Skin of body (tissue), 2 donors: ENCODE data around the gene PLPP4. TPM values are rescaled to one million over a fixed set of nuclear protein-coding genes. Genes with fewer than 3 reads are reported as not detected.

ENCODE experiments used
- DNase-seq: peaks from one replicate; lab custom pipeline; 2025; lab: John Stamatoyannopoulos, UW
- total RNA-seq: library from RNA; depleted of rRNA; stranded (reverse); fragments of >200 nt; gene quantifications from one replicate; pipeline ENCODE4 v1.2.3, GENCODE V29; 2014

Gene PLPP4
- total RNA-seq, 1 donor from 2014 or later, result 5.3 TPM

GRCh38 chr10:120516426-120516825 is 59.4 kb downstream of the PLPP4 start:
- no peak for DNase-seq

- DNase-seq, result no peak
Observed at GRCh38 chr10:120517196-120517595, 60.2 kb downstream of the PLPP4 start.

GRCh38 chr10:120517881-120518484 is 61.0 kb downstream of the PLPP4 start:
- DNase-seq, result no peak

- no peak for DNase-seq
Observed at GRCh38 chr10:120521880-120522279, 64.9 kb downstream of the PLPP4 start.

- no peak for DNase-seq
Observed at GRCh38 chr10:120527691-120528090, 70.7 kb downstream of the PLPP4 start.

GRCh38 chr10:120530699-120531098 is 73.7 kb downstream of the PLPP4 start:
- no peak for DNase-seq

- DNase-seq, result no peak
Observed at GRCh38 chr10:120538091-120538490, 81.1 kb downstream of the PLPP4 start.

- DNase-seq, result no peak
Observed at GRCh38 chr10:120539076-120539475, 82.0 kb downstream of the PLPP4 start.

- DNase-seq, result no peak
Observed at GRCh38 chr10:120540486-120540885, 83.5 kb downstream of the PLPP4 start.

- no peak for DNase-seq
Observed at GRCh38 chr10:120541984-120542383, 85.0 kb downstream of the PLPP4 start.

GRCh38 chr10:120542591-120542990 is 85.6 kb downstream of the PLPP4 start:
- DNase-seq, result no peak

GRCh38 chr10:120543291-120543690 is 86.3 kb downstream of the PLPP4 start:
- DNase-seq, result no peak

- DNase-seq, result no peak
Observed at GRCh38 chr10:120548210-120548609, 91.2 kb downstream of the PLPP4 start.

GRCh38 chr10:120552262-120552661 is 95.2 kb downstream of the PLPP4 start:
- no peak for DNase-seq

- no peak for DNase-seq
Observed at GRCh38 chr10:120553911-120554310, 96.9 kb downstream of the PLPP4 start.

- DNase-seq, result no peak
Observed at GRCh38 chr10:120555436-120555835, 98.4 kb downstream of the PLPP4 start.

GRCh38 chr10:120555842-120556532 is 99.0 kb downstream of the PLPP4 start:
- DNase-seq, result no peak

- DNase-seq, result no peak
Observed at GRCh38 chr10:120557311-120557710, 100.3 kb downstream of the PLPP4 start.

GRCh38 chr10:120559800-120560199 is 102.8 kb downstream of the PLPP4 start:
- no peak for DNase-seq

GRCh38 chr10:120562956-120563355 is 105.9 kb downstream of the PLPP4 start:
- DNase-seq, result no peak

GRCh38 chr10:120570418-120570817 is 113.4 kb downstream of the PLPP4 start:
- no peak for DNase-seq

- DNase-seq, result no peak
Observed at GRCh38 chr10:120571266-120571665, 114.2 kb downstream of the PLPP4 start.

GRCh38 chr10:120572307-120572706 is 115.3 kb downstream of the PLPP4 start:
- DNase-seq, result no peak
